PC-9 (cell line): ENCODE measurements around the gene RPS19BP1. TPM values are rescaled to one million over a fixed set of nuclear protein-coding genes. Genes with fewer than 3 reads are reported as not detected.
A peak's percentile ranks its signal among the peaks of the same experiment; 100 is the strongest.

Source experiments
- BruUV-seq: library from RNA; stranded (reverse); fragments of 400-500 nt; replicated peaks from 2 replicates; lab custom pipeline; 2021; lab: Mats Ljungman, UMichigan
- CTCF ChIA-PET: fragments of 300-600 bp; sonication (Branson Sonifier 250); formaldehyde crosslinking; loops from one replicate; lab custom pipeline; 2022; ENCODE audit warnings: antibody characterized with exemption; lab: Charles Lee
- POLR2A ChIA-PET: fragments of 300-600 bp; sonication (Branson Sonifier 250); formaldehyde crosslinking; loops from one replicate; lab custom pipeline; 2022; ENCODE audit warnings: antibody characterized with exemption; ENCODE audit not compliant: unreplicated experiment; lab: Charles Lee
- DNase-seq, 2 experiments: peaks; one replicate each; pipeline versions ENCODE4 v3.0.0 to v3.0.0-alpha.2; 2015 to 2022; ENCODE audit warnings: mixed read lengths in 1 of 2
- H2AFZ ChIP-seq: fragments of 200-600 bp; sonication (generic); 2 replicates; pipeline ENCODE4 v1.8.1; 2017; ENCODE audit warnings: antibody characterized with exemption
- H3F3A ChIP-seq: fragments of 200-600 bp; sonication (generic); 2 replicates; pipeline ENCODE4 v1.8.1; 2017; ENCODE audit warnings: antibody characterized with exemption, mild to moderate bottlenecking, low read depth; ENCODE audit not compliant: insufficient read depth
- H3K27ac ChIP-seq: fragments of 200-600 bp; sonication (generic); 2 replicates; pipeline ENCODE4 v1.6.1; 2016; ENCODE audit warnings: mixed run types
- H3K27me3 ChIP-seq: fragments of 200-600 bp; sonication (generic); 2 replicates; pipeline ENCODE4 v1.6.1; 2016; ENCODE audit warnings: low read depth, mixed run types; ENCODE audit not compliant: insufficient read depth
- H3K36me3 ChIP-seq: fragments of 200-600 bp; sonication (generic); 2 replicates; pipeline ENCODE4 v1.6.1; 2016; ENCODE audit warnings: low read depth, mixed run types
- H3K4me1 ChIP-seq: fragments of 200-600 bp; sonication (generic); replicated peaks from 2 replicates; pipeline ENCODE4 v1.6.1; 2016; ENCODE audit warnings: mixed run types; ENCODE audit not compliant: insufficient read depth
- H3K4me2 ChIP-seq: fragments of 200-600 bp; sonication (generic); 2 replicates; pipeline ENCODE4 v1.6.1; 2017; ENCODE audit warnings: mixed run types
- H3K4me3 ChIP-seq: fragments of 200-600 bp; sonication (generic); 2 replicates; pipeline ENCODE4 v1.6.1; 2016; ENCODE audit warnings: mixed run types
- H3K79me2 ChIP-seq: fragments of 200-600 bp; sonication (generic); 2 replicates; pipeline ENCODE4 v1.6.1; 2017; ENCODE audit warnings: low read depth, mixed run types
- H3K9me2 ChIP-seq: fragments of 200-600 bp; sonication (generic); 2 replicates; pipeline ENCODE4 v1.8.1; 2017; ENCODE audit warnings: mild to moderate bottlenecking; ENCODE audit not compliant: insufficient read depth
- H3K9me3 ChIP-seq: fragments of 200-600 bp; sonication (generic); 2 replicates; pipeline ENCODE4 v1.8.1; 2016; ENCODE audit warnings: low read depth; ENCODE audit not compliant: insufficient read depth
- H4K20me1 ChIP-seq: fragments of 200-600 bp; sonication (generic); 2 replicates; pipeline ENCODE4 v1.8.1; 2017; ENCODE audit not compliant: insufficient read depth
- CTCF ChIP-seq: fragments of 200-600 bp; sonication (generic); conservative IDR thresholded peaks from 2 replicates; pipeline ENCODE4 v1.6.1; 2017; ENCODE audit warnings: mixed run types, antibody characterized with exemption, mild to moderate bottlenecking, moderate library complexity
- EZH2 ChIP-seq: fragments of 200-600 bp; sonication (generic); IDR thresholded peaks from 2 replicates; pipeline ENCODE4 v1.8.0; 2017; ENCODE audit warnings: antibody characterized with exemption, low read depth
- intact Hi-C: fragments of 100-400 bp; cut with micrococcal nuclease; formaldehyde crosslinking; loops from one replicate; pipeline ENCODE4 v1.10.0; 2022; ENCODE audit not compliant: unreplicated experiment
- total RNA-seq: library from RNA; stranded (reverse); gene quantifications from 2 replicates; pipeline ENCODE4 v1.2.3, GENCODE V29; 2021

The RPS19BP1 gene
- total RNA-seq, 1 experiment from 2014 or later: 60.7 TPM

- ChIA-PET POLR2A (no interaction called here), CTCF (interaction anchor here (0.6 to 2.1 kb wide), 9 partner anchors 41 to 1059 kb away, joined by 3 to 11 read pairs (median 3); partner anchors contain the start of gene TAB1)
- peak overlapping the region; percentile 10; the same call in 1 of the 2 replicates for H3K4me3 ChIP-seq
- no peaks in the 10 kb centered on the region for H3K9me2 ChIP-seq
- DNase-seq: peak; percentile 58 to 78
- intact Hi-C loops: loop anchor here (1.0 kb wide), 1 partner anchor 490 kb away; no protein-coding TSS in a partner anchor
- H3K79me2 ChIP-seq: peaks cover 26% of the 10 kb centered on the region
- 0 out of 2 replicates have a peak, but pooled peaks cover 3% of the 10 kb centered on the region for H4K20me1 ChIP-seq
- H3K4me2 ChIP-seq: peak overlapping the region; percentile 73
- no peaks in the 10 kb centered on the region for H3K9me3 ChIP-seq
- BruUV-seq: no TSS peak
- H3K4me1 ChIP-seq: peaks cover 24% of the 10 kb centered on the region
- no peaks in the 10 kb centered on the region for H3K36me3 ChIP-seq
- TF ChIP-seq EZH2 (no peak), CTCF (peak; percentile 100)
- H3K27ac ChIP-seq: no peak overlapping the region
- H3F3A ChIP-seq: peaks cover 34% of the 10 kb centered on the region; the same call in 1 of the 2 replicates
- peak overlapping the region; percentile 61 for H2AFZ ChIP-seq
- H3K27me3 ChIP-seq: no peaks in the 10 kb centered on the region
Measured at GRCh38 chr22:39534591-39535356, 2.2 kb upstream of the RPS19BP1 start.

GRCh38 chr22:39534092-39534506 is 1.6 kb upstream of the RPS19BP1 start:
- intact Hi-C loops: loop anchor here (1.0 kb wide), 1 partner anchor 490 kb away; no protein-coding TSS in a partner anchor
- POLR2A ChIA-PET: no interaction called here
- peak overlapping the region; percentile 61; the same call in 1 of the 2 replicates for H2AFZ ChIP-seq

More at GRCh38 chr22:39534092-39534506, 1.6 kb upstream of the RPS19BP1 start:
- Histone ChIP-seq H3K27ac (no peak overlapping the region), H3K79me2 (peaks cover 28% of the 10 kb centered on the region), H3K27me3 (no peaks in the 10 kb centered on the region), H3K4me3 (no peak overlapping the region), H3K4me1 (peaks cover 28% of the 10 kb centered on the region), H3K4me2 (peak overlapping the region; percentile 73), H3K9me3 (no peaks in the 10 kb centered on the region), H3K9me2 (no peaks in the 10 kb centered on the region), H3K36me3 (no peaks in the 10 kb centered on the region), H4K20me1 (0 out of 2 replicates have a peak, but pooled peaks cover 3% of the 10 kb centered on the region), H3F3A (peaks cover 38% of the 10 kb centered on the region; the same call in 1 of the 2 replicates)
- TF ChIP-seq EZH2 (no peak), CTCF (no peak)
- no TSS peak for BruUV-seq
- CTCF ChIA-PET: interaction anchor here (0.6 to 2.1 kb wide), 7 partner anchors 40 to 1059 kb away, joined by 3 to 11 read pairs (median 3); partner anchors contain the start of gene TAB1
- DNase-seq: no peak
